ENCODE results near the gene COL18A1. TPM values are rescaled to one million over a fixed set of nuclear protein-coding genes. Genes with fewer than 3 reads are reported as not detected.

The COL18A1 gene
- total and polyA plus RNA-seq, 9 of the 15 experiments (the other 6 are each of a cell fraction or from before 2014, with no cell fraction given): 0.14 to 16.4 (median 2.0) TPM

GRCh38 chr21:45486443-45487160 lies 81.6 kb downstream of the COL18A1 start:
- no TSS peak for BruUV-seq (replicated peaks)
- FAIRE-seq (no peak), ATAC-seq (no peak), DNase-seq (ENCODE audit: extremely low read depth in 1 of 4, low spot score in 3 of 4) (no peak)
- no peak overlapping the region for H3K4me3 ChIP-seq
- H3K27me3 ChIP-seq (ENCODE audit: control insufficient read depth in 2 of 2, insufficient read depth in 2 of 2, low read length in 2 of 2): no peaks in the 10 kb centered on the region
- no peaks in the 10 kb centered on the region for H3K79me2 ChIP-seq (ENCODE audit: control insufficient read depth, insufficient read depth, low read length)
- peak overlapping the region in 1 of 2 experiments; percentile 33; a peak in 1 of 4 replicates for H3K9ac ChIP-seq (ENCODE audit: insufficient read depth in 1 of 2, low read depth in 2 of 2, low read length in 2 of 2)
- POLR2A ChIA-PET: no interaction called here
- intact Hi-C loops (cut with micrococcal nuclease): no loop called here
- in situ Hi-C loops (cut with MboI): no loop called here
- H3K9me1 ChIP-seq (ENCODE audit: control insufficient read depth, insufficient read depth, low read length): no peaks in the 10 kb centered on the region
- no peak overlapping the region for H3K27ac ChIP-seq (ENCODE audit: extremely low read depth, low read depth, low read length)
- H4K20me1 ChIP-seq (replicated peaks; ENCODE audit: control insufficient read depth, insufficient read depth, low read length): no peaks in the 10 kb centered on the region
- WGBS (ENCODE audit: insufficient coverage, low coverage, missing lambda C conversion rate): 28% methylated on average over 26 of the region's 29 CpGs
- no peak overlapping the region for H3K4me2 ChIP-seq (ENCODE audit: insufficient read depth, low read length)
- H3K36me3 ChIP-seq (ENCODE audit: control insufficient read depth, insufficient read depth, low read length): peaks cover 3% of the 10 kb centered on the region; the same call in 1 of the 3 replicates
- TF ChIP-seq FOXP4 (CRISPR knock-in tag; IDR thresholded peaks at IDR 0.05; ENCODE audit: borderline replicate concordance) (no peak), ERF (CRISPR knock-in tag; IDR thresholded peaks at IDR 0.05) (no peak), ZSCAN29 (IDR thresholded peaks at IDR 0.05) (no peak), ZNF24 (IDR thresholded peaks at IDR 0.05) (no peak), SIN3A (IDR thresholded peaks at IDR 0.05; ENCODE audit: borderline replicate concordance in 2 of 2, control insufficient read depth in 1 of 2, low read depth in 2 of 2, low read length in 2 of 2) (no peak)
- CTCF ChIA-PET (ENCODE audit: low intra/inter-chr PET ratio): no interaction called here
- no peaks in the 10 kb centered on the region; the same call in 1 of the 2 replicates for H3K9me3 ChIP-seq (replicated peaks; ENCODE audit: control insufficient read depth, insufficient read depth, low read depth, low read length)
- peaks cover 3 to 72% of the 10 kb centered on the region in 2 experiments; a peak in 3 of 5 replicates for H3K4me1 ChIP-seq (replicated peaks in 1 of 2; ENCODE audit: control insufficient read depth in 2 of 2, insufficient read depth in 2 of 2, low read length in 2 of 2)
- H2AFZ ChIP-seq (ENCODE audit: low read depth, low read length): no peak overlapping the region
